Hepatic stellate cell (primary cell): ENCODE results near the gene SLC30A2.

Source experiments
- DNase-seq: peaks from one replicate; pipeline ENCODE4 v3.0.0; 2011; ENCODE audit warnings: low spot score

Gene SLC30A2

DNA sequence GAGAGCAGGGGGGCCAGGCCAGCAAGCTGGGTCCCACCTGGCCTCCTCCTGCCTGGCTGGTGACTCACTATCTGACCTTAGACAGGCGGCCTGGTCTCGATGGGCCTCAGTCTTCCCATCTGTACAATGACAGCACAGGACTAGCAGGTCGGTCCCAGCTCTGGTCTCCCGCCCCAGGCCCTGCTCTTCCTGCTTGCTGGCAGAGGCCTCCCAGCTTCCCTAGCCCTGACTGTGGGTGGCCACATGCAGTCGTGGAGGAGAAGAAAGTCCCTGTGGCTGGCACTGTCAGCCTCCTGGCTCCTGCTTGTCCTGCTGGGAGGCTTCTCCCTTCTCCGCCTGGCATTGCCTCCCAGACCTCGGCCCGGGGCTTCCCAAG is 23.5 kb downstream of the SLC30A2 start:
- no peak for DNase-seq

DNA sequence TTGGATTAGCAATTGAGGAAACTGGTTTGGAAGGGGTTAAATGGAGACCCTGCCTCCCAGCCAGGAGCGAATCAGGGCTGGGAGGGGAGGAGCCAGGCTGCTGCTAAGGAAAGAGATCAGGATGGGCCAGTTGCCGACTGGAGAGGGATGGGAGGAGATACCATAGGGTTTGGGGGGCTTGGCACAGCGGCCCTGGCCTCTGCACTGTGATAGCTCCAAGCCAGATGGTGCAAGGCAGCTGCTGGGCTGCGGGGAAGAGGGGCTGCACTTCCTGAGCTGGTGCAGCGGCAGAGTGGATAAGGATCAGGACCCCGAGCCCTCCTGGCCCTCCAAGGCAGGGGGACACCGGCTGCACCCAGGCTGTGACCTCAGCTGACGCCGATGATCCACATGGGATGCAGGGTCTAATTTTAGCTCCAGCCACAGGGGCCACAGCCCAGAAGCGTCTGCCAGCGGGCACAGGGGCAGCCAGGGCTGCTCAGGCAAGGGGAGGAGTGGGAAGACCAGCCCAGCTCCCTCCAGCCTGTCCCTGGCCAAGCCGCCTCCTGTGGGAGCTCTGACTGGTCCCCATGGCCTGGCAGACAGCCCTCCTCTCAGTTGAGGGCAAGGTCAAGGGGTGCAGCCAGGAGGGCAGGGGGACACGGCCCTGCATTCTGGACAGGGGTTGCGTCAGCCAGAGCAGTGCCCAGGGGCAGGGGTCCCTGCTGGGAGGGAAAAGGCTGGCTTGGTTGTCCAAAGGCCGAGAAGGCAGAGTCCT is 24.1 kb downstream of the SLC30A2 start, which contains the start of gene EXTL1:
Gene EXTL1 (plus strand): TSS at position 129 of the 757 bp plus-strand sequence. CDS start 872 bp downstream, outside the sequence.
- peak; percentile 79 for DNase-seq

DNA sequence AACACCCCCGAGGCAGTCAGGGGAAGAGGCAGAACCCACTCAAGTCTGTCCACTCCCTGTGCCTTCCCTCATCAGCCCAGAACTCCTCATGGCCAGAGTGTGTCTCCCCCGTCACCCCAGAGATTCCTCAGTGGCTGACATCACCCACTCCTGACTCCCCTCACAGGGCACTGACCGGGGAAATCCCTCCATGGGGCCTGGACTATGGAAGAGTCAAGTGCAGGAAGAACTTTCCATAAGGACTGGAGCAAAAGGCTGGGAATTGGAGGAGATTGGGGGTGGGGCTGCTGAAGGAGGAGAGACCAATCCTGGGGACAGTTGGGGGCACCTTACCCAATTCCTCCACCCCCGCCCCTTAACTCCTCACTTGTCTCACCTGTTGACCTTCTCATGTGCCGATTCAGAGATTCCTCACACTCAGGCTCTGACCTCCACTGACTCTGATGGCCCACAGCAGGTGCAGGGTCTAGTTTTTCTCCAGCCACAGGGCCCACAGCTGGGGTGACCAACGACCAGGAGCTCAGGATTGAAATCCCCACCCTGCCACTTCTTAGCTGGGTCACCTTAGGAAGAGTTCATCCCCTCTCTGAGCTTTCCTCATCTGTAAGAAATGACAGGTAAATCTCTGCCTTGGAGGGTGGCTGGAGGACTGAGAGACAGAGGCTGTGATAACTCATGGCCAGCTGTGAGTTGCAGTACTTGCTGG is 24.8 kb downstream of the SLC30A2 start:
- no peak for DNase-seq

DNA sequence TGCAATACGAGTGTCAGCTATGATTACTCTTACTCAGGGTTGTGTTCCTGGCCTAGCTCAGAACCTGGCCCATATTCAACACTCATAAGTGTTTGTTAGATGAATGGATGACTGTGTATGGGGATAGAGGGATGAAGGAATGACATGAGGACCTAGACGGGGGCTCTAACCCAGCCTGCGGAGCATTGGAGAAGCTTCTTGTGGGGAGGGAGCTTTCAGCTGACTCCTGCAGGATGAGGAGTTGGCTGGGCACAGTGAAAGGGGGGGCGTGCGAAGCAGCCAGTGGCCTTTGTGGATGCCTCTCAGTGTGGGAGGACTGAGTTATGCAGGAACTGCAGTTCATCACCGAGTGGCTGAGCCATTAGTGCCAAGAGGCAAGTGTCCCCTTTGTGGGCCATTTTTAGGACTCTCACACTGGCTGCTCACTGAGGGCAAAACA is 25.6 kb downstream of the SLC30A2 start:
- peak; percentile 79 for DNase-seq

DNA sequence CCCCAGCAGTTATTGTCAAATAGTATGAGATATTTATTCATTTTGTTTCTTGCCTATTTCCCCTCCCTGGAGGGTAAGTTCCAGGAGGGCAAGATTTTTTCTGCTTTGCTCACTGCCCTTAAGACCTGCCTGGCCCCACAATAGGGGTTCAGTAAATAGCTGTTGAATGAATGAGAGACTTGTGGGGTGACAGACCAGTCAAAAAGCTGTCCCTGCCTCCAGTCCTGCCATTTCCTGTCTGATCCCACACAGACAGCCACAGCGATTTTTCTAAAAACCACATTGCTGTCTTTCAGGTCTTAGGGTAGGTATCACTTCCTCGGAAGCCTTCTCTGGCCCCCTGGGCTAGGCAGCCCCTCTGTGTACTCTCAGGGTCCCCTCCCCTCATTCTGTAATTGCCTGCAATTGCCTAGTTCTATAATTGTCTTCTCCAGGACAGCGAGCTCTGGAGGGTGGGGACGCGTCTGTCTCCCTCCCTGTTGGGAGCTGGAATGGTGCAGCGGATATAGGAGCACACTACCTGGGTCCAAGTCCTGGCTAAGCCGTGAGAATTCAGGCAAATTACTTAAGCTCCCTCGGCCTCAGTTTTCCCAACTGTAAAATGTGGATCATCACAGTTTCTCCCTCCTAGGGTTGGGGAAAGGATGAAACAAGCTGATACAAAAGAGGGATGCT is 26.1 kb downstream of the SLC30A2 start:
- peak; percentile 60 for DNase-seq

DNA sequence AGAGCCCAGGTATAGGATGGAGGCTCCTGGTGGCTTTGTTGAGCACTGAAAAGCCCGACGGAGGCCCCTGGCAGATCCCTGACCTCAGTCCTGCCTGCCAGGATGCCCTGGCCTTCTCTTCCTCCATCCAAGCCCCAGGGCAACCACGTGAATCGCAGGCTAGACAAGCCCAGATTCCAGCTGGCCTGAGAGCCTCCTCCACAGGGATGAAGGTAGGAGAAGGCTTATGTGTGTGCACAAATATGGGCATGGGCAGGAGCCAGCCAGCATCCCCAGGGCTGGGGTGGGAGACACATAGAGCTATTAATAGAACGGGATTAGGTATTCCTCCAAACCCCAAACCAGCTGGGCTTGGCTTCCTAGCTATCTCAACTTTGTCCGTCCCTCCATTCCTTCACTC is 28.3 kb downstream of the SLC30A2 start:
- DNase-seq: peak; percentile 80

DNA sequence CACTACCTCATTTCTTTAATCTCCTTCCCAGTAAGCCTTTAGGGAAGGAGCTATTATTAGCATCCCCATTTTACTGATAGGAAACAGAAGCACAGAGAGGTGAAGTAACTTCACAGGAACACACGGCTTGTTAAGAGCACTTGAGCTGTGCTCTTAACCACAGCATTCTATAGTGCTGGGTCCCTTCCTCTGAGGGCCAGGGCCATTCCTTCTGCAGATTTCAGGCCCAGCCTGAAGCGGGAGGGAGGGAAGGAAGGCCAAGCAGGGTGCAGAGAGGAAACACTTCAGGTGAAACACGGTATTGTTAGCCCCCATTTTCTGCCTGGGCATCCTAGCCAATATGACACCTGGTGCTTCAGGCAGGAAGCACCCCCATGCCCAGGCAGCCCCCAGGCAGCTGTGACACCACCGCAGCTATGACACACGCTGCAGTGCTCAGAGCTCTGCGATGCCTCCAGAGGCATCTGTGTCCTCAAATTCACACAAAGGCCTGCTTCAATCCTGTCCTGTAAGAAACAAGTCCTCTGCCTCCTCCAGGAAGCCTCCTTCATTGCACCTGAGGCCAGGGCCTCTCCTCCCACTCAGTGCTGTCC is 28.9 kb downstream of the SLC30A2 start:
- DNase-seq: no peak

DNA sequence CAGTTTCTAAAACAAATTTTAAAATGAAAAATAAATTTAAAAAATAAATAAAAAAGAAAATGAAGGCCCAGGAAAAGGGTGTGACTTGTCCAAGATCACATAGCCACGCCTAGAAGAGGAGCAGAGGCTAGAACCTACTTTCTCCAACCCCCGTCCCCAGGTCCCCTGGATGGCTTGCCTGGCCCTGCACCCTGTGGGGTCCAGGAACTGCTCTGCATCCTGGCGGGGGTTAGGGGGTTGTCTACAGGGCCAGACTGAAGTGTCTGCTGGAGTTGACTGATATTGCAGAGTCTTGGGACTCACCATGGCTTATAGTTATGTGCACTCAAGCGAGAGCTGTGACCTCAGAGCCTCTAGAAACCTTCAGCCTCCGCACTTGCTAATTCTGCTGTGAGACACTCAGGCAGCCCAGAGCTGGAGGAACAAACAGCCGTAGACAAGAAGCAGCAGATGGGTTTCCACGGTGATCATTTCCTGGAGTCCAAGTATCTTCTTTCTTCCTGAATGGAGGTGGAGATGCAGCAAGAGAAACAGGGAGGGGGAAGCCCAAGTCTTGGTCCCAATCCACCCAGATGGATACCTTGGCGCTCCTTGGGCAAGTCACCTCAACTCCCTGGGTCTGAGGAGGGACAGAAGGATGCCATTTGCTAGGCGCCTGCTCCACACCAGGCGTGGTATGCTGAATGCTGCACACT is 29.5 kb downstream of the SLC30A2 start:
- DNase-seq: no peak

DNA sequence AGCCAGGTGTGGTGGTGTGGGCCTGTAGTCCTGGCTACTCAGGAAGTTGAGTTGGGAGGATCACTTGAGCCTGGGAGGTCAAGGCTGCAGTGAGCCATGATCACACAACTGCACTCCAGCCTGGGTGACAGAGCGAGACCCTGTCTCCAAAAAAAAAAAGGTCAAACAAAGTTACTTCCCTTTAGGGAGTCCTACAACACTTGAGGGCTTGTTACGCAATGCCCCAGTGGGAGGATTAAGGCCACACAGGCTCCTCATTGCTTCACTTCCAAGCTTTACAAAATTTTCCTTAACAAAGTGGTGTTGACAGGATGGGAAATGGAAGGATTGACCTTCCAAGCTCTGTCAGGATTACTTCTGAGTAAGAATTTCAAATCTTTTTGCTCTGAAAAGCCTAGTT is 30.6 kb downstream of the SLC30A2 start:
- DNase-seq: no peak

DNA sequence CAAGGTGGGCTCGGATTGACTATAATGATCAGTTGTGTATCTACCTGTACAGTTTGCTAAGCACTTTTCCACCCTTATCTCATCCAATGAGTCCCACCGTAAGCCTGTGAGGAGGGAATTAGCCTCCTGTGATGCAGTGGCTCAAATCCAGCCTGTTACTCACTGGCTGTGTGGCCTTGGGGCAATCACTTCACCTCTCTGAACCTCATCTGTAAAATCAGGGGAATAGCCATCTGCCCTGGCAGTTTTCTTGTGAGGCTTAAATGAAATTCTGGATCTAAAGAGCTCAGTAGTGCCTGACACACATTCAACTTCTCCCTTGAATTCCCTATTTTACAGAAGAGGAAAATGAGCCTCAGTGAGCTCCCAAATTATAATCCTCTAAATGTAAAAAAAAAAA is 31.7 kb downstream of the SLC30A2 start:
- no peak for DNase-seq

DNA sequence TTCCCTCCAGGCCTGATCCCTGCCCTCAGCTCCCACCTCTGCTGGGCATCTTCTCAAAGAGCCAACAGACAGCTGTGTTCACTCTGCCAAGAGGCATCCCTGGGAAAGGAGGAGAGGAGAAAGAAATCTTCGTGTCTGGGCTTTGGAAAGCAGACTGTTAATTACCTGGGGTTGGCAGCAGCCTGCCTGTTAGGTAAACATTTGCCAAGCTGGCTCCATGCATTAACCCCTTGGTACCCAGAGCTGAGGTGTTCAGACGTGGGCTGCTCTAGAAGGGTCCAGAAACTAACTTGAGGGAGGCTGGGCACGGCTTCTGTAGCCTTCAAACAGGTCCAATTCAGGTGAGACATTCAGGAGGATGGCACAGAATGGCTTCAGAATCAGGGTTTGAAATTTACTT is 33.1 kb downstream of the SLC30A2 start:
- DNase-seq: no peak

DNA sequence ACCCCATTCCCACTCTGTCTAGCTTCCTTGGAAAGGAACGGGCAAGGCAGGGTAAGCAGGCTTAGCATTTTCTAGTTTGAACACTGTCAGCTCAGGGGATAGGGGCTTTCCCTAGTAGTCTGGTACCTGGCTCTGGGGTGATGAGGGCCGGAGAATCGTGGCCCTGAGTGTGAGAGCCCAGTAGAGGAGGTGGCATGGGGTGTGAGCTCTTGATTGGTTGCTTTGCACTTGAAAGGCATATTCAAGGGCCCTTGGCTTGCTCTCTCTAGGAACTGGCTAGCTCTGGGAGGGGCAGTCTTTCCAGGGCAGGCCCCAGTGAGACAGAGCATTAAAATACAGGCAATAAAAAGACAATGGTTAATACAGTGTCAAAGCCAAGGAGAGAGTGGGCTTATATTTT is 35.1 kb downstream of the SLC30A2 start:
- no peak for DNase-seq

DNA sequence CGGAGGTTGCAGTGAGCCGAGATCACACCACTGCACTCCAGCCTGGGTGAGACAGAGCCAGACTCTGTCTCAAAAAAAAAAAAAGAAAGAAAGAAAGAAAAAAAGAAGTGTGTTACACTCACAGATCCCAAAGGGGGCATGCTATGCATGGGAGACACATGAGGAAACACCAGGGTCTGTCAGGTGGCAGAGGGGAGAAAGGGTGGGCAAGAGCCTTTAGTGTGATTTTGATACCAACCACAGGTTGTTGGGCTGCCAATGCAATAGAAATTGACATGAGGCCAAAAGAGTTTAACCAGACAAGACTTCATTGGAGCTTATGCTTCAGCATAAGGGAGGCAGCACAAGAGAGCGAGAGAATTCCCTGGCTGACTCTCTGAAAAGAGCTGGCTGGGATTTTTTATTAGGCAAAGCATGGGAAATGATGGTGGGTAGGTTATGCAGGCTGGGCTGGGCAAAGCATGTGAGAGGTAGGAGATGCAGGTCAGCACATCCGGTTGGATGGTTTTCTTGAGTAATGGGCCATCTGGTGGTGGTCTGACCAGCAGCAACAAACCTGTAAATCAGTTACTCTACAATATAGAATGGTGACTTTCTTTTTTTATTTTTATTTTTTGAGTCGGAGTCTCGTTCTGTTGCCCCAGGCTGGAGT is 36.0 kb downstream of the SLC30A2 start:
- no peak for DNase-seq

DNA sequence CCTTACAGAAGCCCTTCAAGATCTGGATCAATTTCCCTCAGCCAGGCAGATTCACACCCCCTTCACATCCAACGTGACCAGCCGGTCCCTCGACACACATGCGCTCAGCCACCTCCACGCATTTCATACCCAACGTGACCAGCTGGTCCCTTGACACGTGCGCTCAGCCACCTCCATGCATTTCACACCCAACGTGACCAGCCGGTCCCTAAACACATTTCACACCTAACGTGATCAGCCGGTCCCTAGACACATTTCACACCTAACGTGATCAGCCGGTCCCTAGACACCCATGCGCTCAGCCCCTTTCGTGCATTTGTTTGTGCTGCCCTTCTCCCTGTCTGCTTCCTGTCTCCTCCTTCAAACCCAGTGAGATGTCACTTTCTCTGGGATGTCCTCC is 39.2 kb downstream of the SLC30A2 start:
- DNase-seq: no peak

DNA sequence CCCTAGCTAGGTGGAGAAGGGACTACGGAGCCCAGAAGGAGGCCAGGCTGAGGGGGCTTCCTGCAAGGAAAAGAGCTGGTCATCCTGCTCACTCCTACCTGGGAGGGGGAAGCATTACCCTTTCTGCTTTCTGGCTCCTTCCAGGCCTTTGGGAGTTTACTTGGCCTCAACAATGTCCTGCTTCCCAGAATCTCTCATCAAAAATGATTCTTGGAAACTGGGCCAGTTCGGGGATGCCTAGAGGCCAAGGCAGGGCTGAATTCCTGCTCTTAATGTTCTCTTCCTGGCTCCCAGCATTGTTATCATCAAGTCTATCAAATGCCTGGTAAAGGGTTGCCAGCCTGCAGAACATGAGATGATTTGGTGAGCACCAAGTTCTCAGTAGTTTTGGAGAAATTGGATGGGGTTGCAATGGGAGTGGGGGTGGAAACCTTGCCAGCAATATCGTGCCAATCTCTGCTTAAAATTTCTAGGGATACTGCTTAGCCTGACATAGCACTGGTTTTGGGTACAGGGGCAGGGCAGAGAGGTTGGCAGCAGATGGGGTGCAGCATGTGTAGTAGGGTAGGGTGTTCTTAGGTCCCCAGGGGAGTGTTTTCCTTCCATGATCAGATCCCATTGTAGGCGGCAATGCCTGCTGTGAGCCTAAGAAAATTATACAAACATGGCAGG is 40.3 kb downstream of the SLC30A2 start:
- DNase-seq: no peak

DNA sequence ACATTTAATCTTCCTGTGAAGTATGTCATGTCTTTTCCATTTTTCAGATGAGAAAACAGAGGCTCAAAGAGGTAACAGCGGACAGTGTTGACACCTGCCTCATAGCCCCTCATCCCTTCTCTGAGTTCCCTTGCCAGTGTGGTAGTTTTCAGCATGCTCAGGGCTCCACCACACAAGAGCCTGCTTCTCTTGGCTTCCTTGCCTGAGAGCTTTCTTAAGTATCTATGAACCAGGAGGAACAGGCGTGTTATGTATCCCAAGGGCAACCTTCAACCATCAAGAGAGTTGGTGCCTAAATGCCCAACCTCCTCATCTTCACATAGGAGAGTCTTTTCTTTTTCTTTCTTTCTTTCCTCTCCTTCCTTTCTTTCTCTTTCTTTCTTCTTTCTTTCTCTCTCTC is 42.2 kb downstream of the SLC30A2 start:
- no peak for DNase-seq

DNA sequence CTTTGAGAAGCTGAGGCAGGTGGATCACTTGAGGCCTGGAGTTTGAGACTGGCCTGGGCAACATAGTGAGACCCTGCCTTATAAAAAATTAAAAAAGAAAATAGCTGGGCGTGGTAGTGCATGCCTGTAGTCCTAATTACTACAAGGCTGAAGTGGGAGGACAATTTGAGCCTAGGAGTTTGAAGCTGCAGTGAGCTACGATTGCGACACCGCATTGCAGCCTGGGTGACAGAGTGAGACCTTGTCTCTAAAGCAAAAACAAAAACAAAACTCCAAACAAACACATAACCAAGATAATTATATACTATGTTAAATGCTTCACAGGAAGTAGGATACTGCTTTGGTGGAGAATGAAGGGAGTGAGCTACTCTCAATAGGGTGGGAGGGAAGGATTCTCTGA is 42.7 kb downstream of the SLC30A2 start:
- no peak for DNase-seq

DNA sequence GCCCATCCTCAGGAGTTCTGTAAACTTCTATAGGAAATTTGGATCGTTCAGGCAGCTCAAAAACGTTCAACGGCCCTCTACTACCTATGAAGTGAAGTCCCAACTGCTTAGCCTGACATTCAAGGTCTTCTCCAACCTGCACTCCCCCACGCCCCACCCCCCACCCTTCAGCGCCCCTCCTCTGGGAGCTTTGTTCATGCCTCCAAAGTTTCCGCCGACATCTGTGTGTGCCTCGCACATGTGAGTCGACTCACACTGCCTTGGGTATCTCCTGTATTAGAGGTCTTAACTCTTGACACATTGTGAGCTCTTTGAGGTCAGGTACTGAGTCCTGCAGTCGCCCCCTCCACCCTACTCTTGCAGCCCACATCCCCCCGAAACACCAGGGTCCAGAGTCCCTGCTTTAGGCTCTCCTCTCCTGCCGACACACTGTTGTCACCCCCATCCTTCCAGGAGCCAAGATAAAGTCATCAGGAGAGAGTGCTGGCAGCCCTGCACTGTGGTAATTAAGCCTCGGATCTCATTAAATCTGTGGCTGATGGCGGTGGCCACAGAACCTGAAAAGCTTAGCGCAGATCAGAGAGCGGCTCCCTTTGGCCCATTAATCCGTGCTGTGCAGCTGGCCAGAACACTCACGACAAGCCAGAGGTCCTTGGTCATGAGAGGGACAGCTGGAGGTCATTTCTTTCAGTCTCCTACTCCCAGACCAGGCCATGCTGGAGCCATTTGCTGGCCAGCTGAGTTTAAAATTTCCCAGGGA is 46.7 kb downstream of the SLC30A2 start:
- DNase-seq: no peak

DNA sequence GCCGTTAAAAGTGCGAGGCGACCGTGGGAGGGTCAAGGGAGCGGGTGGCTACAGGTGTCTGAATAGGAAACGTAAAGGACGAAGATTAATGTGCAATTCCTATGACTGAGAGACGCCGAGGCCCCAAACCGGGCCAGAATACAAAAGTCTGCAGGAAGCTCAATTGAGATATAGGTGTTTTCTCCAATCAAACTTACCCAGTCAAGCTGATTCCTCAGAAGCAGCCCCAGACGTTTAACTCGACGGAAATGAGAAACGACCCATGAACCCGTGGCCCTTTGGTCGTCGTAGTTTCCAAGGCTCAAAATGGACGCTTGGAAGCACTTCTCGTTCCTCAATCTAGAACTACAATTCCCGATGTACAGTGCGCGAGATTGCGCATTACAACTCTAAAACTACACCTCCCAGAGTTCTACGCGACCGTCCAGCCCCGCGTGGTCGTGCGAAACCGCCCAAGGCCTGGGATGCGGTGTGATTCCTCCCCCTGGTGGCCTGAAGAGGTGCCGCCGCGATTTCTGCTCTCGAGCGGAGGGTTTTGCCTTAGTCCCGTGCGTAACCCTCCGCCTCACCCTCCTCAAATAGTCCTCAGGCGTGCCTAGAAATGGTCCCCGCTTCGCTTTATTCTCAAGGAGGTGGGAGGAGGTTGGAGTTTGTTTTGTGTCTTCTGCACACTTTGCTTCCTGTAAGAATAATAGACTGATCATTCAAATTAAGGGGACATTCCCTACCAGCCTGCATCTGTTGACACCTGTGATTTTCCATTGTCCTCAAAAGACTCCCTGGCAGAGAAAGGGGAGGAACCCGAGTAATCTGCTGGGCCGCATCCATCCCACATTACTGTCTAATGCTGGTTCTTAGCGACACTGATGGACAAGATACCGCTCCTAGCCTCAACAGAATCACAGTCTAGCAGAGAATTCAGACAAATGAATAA is 47.8 kb downstream of the SLC30A2 start, which contains the start of gene PAFAH2:
Gene PAFAH2 (minus strand): TSS at position 236 of the 934 bp plus-strand sequence. CDS start 7,247 bp downstream, outside the sequence.
- peak; percentile 94 for DNase-seq
